Measurements from ENCODE around the gene PRKCZ.
A peak's percentile ranks its signal among the peaks of the same experiment; 100 is the strongest.
"Not testable (repeated sequence)": the region's sequence is repeated elsewhere in the genome, so short reads cannot be mapped to it uniquely, and the experiment has no call there.

The PRKCZ gene

GRCh38 chr1:2130156-2130555 is 79.9 kb downstream of the PRKCZ start:
- DNase-seq (ENCODE audit: low read depth, low spot score) = no peak
- no peak overlapping the region for H3K27ac ChIP-seq

- no peak for DNase-seq (ENCODE audit: low read depth, low spot score)
- no peak overlapping the region for H3K27ac ChIP-seq
Observed at GRCh38 chr1:2130871-2131289, 80.7 kb downstream of the PRKCZ start.

GRCh38 chr1:2132222-2133038 is 82.2 kb downstream of the PRKCZ start:
- H3K27ac ChIP-seq = peak overlapping the region; percentile 89
- no peak for DNase-seq (ENCODE audit: low read depth, low spot score)

GRCh38 chr1:2133039-2133878 is 83.0 kb downstream of the PRKCZ start:
- peak; percentile 82 for DNase-seq (ENCODE audit: low read depth, low spot score)
- peak overlapping the region; percentile 89 for H3K27ac ChIP-seq

DNA sequence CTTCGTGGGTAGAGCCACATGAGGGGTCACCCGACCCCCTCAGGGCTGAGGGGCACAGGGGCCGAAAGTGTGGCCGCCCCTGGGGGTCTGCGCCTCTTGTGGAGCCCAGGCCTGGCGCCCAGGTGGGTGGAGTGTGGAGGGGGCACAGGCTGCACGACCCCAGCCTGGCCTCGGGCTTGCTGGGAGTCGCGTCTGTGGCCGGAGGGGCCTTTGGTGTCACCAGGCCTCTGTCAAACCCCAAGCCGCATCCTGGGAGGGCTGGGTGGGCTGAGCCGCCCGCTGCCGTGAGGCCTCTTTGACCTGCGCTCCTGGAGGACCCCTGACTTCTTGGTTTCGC is 83.6 kb downstream of the PRKCZ start:
- H3K27ac ChIP-seq = peak overlapping the region; percentile 89
- no peak for DNase-seq (ENCODE audit: low read depth, low spot score)

GRCh38 chr1:2134266-2134620 is 84.0 kb downstream of the PRKCZ start:
- no peak for DNase-seq (ENCODE audit: low read depth, low spot score)
- no peak overlapping the region for H3K27ac ChIP-seq

DNA sequence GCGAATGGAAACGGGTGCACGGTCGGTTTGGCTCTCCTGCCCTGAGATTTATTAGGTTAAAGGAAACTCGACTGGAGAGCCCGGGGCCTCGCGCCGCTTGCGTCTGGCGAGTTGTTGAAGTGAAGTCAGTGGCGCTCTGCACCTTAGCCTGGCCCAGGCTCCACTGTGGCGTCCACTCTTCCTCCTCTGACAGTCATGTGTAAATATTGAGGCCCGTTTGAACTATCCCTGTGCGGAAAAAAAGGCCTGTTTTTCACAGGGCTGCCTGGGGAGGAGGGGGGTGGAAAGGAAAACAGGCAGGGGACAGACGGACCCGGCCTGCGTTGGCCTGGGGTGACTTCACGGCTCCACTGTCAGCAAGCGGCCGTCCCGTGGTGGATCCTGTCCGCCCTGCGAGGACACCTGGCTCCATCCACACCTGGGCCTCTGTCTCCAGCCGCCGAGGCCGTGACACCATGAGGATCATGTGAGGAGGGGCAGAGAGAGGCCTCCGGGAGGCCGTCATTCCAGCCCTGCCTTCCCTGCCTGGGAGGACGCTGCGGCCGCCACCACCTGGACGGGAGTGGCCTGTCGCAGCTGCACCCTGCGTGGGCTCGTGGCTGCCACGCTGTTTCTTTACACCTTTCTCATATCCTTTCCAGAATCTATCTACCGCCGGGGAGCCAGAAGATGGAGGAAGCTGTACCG is 84.6 kb downstream of the PRKCZ start:
- no peak for DNase-seq (ENCODE audit: low read depth, low spot score)
- peak overlapping the region; percentile 72 for H3K27ac ChIP-seq

GRCh38 chr1:2135441-2135841 is 85.2 kb downstream of the PRKCZ start:
- peak; percentile 61 for DNase-seq (ENCODE audit: low read depth, low spot score)
- H3K27ac ChIP-seq = peak overlapping the region; percentile 72

DNA sequence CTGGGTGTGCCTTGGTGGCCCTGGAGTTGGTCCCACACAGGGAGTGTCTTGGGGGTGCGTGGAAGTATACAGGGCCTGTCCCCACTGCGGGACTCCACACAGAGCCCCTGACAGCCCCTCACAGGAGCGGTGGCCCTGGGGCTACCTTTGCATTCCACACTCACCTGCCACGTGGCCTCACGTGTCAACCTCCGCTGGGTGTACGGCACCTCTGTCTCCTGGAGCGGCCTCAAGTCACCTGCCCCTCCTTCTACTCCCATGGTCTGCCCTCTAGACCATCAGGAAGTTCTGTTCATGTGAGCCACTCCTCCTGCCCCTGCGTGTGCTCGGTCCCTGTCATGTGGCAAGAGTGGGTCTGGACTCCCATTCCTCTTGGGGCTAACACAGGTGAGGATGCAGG is 85.7 kb downstream of the PRKCZ start:
- no peak for DNase-seq (ENCODE audit: low read depth, low spot score)
- peak overlapping the region; percentile 72 for H3K27ac ChIP-seq

DNA sequence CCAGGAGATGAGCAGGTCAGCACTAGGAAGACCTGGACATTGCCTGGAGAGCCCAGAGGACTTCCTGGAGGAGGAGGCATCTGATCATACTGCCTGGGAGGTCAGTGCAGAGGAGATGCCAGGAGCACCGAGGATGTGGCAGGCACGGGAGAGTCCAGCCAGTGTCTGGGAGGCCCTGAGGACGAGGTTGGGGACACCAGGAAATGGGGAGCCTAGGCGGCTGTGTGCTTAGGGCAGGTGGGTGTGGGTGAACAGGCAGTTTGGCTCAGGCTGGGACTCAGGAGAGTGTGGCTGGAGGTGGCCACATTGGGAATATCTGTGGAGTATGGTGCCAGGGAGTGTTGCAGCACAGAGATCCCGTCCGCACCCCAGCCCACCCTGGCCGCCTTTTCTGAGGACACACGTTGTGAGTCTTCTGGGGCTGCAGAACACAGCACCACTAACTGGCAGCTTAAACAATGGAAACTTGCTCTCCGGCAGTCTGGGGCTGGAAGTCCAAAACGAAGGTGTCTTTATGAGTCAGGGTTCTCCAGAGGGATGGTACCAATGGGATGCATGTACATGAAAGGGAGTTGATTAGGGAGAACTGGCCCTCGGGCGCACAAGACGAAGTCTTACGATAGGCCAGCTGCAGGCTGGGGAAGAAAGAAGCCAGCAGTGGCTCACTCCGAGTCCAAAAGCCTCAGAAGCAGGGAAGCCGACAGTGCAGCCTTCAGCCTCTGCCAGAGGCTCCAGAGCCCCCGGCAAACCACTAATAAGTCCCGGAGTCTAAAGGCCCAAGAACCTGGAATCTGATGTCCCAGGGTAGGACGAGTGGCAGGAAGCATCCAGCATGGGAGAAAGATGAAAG is 86.4 kb downstream of the PRKCZ start:
- no peak for DNase-seq (ENCODE audit: low read depth, low spot score)
- H3K27ac ChIP-seq = peak overlapping the region; percentile 72

DNA sequence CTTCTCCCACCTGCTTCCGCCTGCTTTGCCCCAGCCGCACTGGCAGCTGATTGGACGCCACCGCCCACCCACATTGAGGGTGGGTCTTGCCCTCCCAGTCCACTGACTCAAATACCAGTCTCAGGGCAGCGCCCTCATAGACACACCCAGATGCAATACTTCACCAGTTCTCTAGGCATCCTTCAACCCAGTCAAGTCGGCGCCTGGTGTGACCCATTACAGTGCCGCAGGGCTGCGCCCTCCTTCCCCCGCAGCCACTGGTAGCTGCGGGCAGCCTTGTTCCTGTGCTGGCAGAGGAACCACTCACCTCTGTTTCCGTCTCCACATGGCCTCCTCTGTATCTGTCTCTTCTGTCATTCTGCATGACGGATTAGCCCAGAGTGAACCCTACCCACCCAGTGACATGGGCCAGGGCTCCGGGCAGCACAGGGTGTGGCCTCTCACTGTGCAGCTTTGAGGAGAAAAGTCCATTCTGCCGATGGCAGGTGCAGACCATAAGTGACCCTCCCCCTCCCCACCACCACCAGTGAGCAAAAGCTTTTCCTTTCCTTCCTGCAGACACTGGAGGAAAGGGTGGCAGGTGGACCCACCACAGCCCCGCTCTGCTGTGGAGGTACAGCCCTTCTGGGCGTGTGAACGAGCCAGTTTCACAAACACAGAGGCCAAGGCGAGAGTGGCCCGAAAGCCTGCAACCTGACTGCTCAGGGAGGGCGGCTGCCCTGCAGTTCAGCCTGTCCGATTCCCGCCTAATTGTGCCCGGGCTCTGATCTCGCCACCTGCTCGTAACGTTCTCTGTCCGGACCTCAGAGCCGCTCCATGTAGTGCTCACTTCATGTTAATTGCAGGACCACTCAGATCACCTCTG is 87.3 kb downstream of the PRKCZ start:
- no peak for DNase-seq (ENCODE audit: low read depth, low spot score)
- no peak overlapping the region for H3K27ac ChIP-seq

DNA sequence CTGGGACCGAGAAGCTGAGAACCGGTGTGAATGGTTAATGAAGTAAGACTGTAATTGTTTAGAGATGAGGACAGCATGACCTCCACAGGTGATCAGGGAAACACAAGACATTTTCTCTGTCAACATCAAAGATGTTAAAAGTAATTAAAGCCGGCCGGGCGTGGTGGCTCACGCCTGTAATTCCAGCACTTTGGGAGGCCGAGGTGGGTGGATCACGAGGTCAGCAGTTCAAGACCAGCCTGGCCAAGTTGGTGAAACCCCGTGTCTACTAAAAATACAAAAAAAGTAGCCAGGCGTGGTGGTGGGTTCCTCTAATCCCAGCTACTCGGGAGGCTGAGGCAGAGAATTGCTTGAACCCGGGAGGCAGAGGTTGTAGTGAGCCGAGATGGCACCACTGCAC is 88.9 kb downstream of the PRKCZ start:
- not testable (repeated sequence) for DNase-seq (ENCODE audit: low read depth, low spot score); H3K27ac ChIP-seq

DNA sequence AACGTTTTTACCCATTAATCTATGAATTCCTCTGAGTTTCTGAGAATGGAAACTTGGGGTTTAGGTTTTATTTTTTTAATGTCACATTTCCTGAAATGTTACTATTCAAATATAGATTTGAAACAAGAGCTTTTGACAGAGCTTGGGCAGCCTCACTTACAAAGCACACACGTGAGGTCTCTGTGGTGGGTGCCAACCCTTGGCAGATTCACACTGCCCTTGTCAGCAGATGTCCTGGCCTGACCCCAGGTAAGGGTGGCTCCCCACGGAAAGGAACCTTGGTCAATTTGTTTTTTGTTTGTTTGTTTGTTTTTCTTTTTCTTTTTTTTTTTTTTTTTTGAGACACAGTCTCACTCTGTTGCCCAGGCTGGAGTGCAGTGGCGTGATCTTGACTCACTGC is 90.8 kb downstream of the PRKCZ start:
- H3K27ac ChIP-seq = peak overlapping the region; percentile 76
- DNase-seq (ENCODE audit: low read depth, low spot score) = no peak

DNA sequence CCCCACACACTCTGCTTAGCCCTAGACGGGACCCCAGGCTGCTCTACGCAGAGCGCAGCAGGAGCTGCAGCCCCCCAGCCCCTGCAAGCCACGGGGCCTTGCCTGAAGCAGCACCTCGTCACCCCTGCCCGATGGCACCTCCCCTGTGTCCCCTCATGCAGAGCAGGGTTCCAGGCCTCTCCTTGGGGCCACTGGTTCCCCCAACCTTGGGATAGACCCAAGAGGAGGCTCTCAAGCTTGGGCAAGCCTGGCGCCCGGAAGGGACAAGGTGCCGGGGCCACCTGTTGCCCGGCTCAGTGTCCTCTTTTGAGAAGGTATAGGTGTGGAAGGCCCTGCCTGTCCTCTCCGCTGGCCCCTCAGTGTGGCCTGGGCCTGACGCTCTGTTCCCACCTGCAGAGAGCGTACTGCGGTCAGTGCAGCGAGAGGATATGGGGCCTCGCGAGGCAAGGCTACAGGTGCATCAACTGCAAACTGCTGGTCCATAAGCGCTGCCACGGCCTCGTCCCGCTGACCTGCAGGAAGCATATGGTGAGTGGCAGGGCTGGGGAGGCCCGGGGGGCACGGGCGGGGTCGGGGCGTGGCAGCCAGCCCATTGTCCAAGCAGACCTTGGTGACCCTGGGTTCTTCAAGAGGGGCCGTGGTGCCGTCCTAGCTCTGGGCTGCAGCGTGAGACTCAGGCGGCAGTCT is 93.7 kb downstream of the PRKCZ start:
- no peak for DNase-seq (ENCODE audit: low read depth, low spot score)
- no peak overlapping the region for H3K27ac ChIP-seq

DNA sequence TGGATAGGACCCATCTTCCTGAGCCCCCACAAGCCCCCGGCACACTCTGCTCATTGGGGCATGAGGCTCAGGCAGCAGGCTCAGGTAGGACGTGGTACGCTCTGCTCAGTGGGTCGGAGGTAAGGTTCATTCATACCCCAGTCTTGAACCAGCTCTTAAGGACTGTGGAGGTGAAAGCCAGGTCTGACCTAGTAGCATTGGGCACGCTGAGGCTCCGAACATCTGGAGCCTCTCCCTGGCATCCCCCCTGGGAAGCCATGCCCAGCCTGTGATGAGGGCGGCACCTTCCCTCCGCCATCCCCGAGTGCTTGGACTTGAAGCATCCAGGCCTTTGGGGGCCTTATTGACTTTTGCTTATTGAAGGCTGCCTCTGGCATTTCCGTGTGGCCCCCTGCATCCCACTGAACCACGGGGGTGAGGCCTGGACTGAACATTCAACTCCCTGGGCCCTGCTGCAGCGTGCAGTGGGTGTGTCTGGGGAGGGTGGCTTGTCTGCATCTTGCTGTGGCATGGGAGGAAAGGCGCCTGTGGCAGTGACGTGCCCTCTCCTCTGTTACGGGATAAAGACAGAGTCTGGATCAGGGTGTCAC is 94.4 kb downstream of the PRKCZ start:
- no peak for DNase-seq (ENCODE audit: low read depth, low spot score)
- H3K27ac ChIP-seq = no peak overlapping the region

- no peak overlapping the region for H3K27ac ChIP-seq
- DNase-seq (ENCODE audit: low read depth, low spot score) = no peak
Observed at GRCh38 chr1:2145946-2146835, 96.0 kb downstream of the PRKCZ start.

DNA sequence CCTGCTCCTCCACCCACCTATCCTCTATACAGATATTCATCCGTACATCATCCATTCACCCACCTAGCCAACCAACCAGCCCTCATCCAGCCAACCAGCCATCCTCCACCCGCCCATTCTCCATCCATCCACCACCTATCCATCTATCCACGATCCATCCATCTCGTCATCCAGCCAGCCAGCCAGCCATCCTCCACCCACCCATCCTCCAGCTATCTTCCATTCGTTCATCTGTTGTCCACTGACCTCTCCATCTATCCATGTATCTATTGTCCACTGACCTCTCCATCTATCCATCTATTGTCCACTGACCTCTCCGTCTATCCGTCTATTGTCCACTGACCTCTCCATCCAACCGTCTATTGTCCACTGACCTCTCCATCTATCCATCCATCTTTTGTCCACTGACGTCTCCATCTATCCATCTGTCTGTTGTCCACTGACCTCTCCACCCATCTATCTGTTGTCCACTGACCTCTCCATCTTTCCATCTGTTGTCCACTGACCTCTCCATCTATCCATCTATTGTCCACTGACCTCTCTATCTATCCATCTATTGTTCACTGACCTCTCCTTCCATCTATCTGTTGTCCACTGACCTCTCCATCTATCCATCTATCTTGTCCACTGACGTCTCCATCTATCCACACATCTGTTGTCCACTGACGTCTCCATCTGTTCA is 96.8 kb downstream of the PRKCZ start:
- H3K27ac ChIP-seq = no peak overlapping the region
- DNase-seq (ENCODE audit: low read depth, low spot score) = no peak

All from epithelial cell of prostate (primary cell).